ENCODE measurements around the gene KCNE4.

The KCNE4 gene

GRCh38 chr2:223034221-223034975 lies 17.6 kb upstream of the KCNE4 start:
- TF ChIP-seq EZH2 (IDR thresholded peaks at IDR 0.05; ENCODE audit: borderline replicate concordance, low read depth, low read length, severe bottlenecking) (no peak), CTCF (IDR thresholded peaks at IDR 0.05; ENCODE audit: borderline replicate concordance, extremely low read depth, low read length, poor library complexity, severe bottlenecking) (no peak)
- no peak for DNase-seq
- Histone ChIP-seq H2AFZ (ENCODE audit: low read depth, low read length) (no peak overlapping the region), H3K4me2 (ENCODE audit: insufficient read depth, low read length) (no peak overlapping the region), H3K27ac (ENCODE audit: low read length) (no peak overlapping the region), H3K4me1 (ENCODE audit: insufficient read depth, low read length) (no peaks in the 10 kb centered on the region), H3K79me2 (ENCODE audit: insufficient read depth, low read length) (no peaks in the 10 kb centered on the region), H4K20me1 (ENCODE audit: insufficient read depth, low read length) (no peaks in the 10 kb centered on the region), H3K27me3 (ENCODE audit: insufficient read depth, low read length, poor library complexity) (no peaks in the 10 kb centered on the region), H3K9me3 (ENCODE audit: insufficient read depth, low read length, severe bottlenecking) (peaks cover 5% of the 10 kb centered on the region), H3K36me3 (ENCODE audit: insufficient read depth, low read length) (no peaks in the 10 kb centered on the region), H3K9ac (ENCODE audit: low read depth, low read length) (no peak overlapping the region), H3K4me3 (ENCODE audit: low read depth in 1 of 2, low read length in 2 of 2) (no peak overlapping the region)
- ATAC-seq (ENCODE audit: insufficient read depth, low read depth) = no peak

- ATAC-seq (ENCODE audit: insufficient read depth, low read depth) (no peak), DNase-seq (no peak)
- Histone ChIP-seq H2AFZ (ENCODE audit: low read depth, low read length) (no peak overlapping the region), H4K20me1 (ENCODE audit: insufficient read depth, low read length) (no peaks in the 10 kb centered on the region), H3K27me3 (ENCODE audit: insufficient read depth, low read length, poor library complexity) (no peaks in the 10 kb centered on the region), H3K4me1 (ENCODE audit: insufficient read depth, low read length) (no peaks in the 10 kb centered on the region), H3K9ac (ENCODE audit: low read depth, low read length) (no peak overlapping the region), H3K4me2 (ENCODE audit: insufficient read depth, low read length) (no peak overlapping the region), H3K9me3 (ENCODE audit: insufficient read depth, low read length, severe bottlenecking) (peaks cover 2% of the 10 kb centered on the region), H3K27ac (ENCODE audit: low read length) (no peak overlapping the region), H3K36me3 (ENCODE audit: insufficient read depth, low read length) (no peaks in the 10 kb centered on the region), H3K79me2 (ENCODE audit: insufficient read depth, low read length) (no peaks in the 10 kb centered on the region), H3K4me3 (ENCODE audit: low read depth in 1 of 2, low read length in 2 of 2) (no peak overlapping the region)
- TF ChIP-seq CTCF (IDR thresholded peaks at IDR 0.05; ENCODE audit: borderline replicate concordance, extremely low read depth, low read length, poor library complexity, severe bottlenecking) = no peak
- TF ChIP-seq EZH2 (IDR thresholded peaks at IDR 0.05; ENCODE audit: borderline replicate concordance, low read depth, low read length, severe bottlenecking) = no peak
These were observed 15.1 kb upstream of the KCNE4 start for GRCh38 chr2:223036790-223037444.

- H3K4me3 ChIP-seq (ENCODE audit: low read depth in 1 of 2, low read length in 2 of 2) = no peak overlapping the region
- no peak overlapping the region for H2AFZ ChIP-seq (ENCODE audit: low read depth, low read length)
- H3K36me3 ChIP-seq (ENCODE audit: insufficient read depth, low read length) = no peaks in the 10 kb centered on the region
- TF ChIP-seq CTCF (IDR thresholded peaks at IDR 0.05; ENCODE audit: borderline replicate concordance, extremely low read depth, low read length, poor library complexity, severe bottlenecking) = no peak
- no peak for TF ChIP-seq EZH2 (IDR thresholded peaks at IDR 0.05; ENCODE audit: borderline replicate concordance, low read depth, low read length, severe bottlenecking)
- DNase-seq (no peak), ATAC-seq (ENCODE audit: insufficient read depth, low read depth) (no peak)
- H3K4me1 ChIP-seq (ENCODE audit: insufficient read depth, low read length) = peaks cover under 1% of the 10 kb centered on the region; the same call in 1 of the 2 replicates
- H3K27me3 ChIP-seq (ENCODE audit: insufficient read depth, low read length, poor library complexity) = no peaks in the 10 kb centered on the region
- H3K4me2 ChIP-seq (ENCODE audit: insufficient read depth, low read length) = no peak overlapping the region
- H3K9ac ChIP-seq (ENCODE audit: low read depth, low read length) = no peak overlapping the region
- no peaks in the 10 kb centered on the region for H3K79me2 ChIP-seq (ENCODE audit: insufficient read depth, low read length)
- H4K20me1 ChIP-seq (ENCODE audit: insufficient read depth, low read length) = no peaks in the 10 kb centered on the region
- H3K27ac ChIP-seq (ENCODE audit: low read length) = no peak overlapping the region
- H3K9me3 ChIP-seq (ENCODE audit: insufficient read depth, low read length, severe bottlenecking) = peaks cover under 1% of the 10 kb centered on the region
These were observed 14.6 kb upstream of the KCNE4 start for GRCh38 chr2:223037445-223037800.

All from DND-41 (cell line).